ENCODE measurements around the gene IL25.
"Not testable (repeated sequence)": the region's sequence is repeated elsewhere in the genome, so short reads cannot be mapped to it uniquely, and the experiment has no call there.

IL25 gene

DNA sequence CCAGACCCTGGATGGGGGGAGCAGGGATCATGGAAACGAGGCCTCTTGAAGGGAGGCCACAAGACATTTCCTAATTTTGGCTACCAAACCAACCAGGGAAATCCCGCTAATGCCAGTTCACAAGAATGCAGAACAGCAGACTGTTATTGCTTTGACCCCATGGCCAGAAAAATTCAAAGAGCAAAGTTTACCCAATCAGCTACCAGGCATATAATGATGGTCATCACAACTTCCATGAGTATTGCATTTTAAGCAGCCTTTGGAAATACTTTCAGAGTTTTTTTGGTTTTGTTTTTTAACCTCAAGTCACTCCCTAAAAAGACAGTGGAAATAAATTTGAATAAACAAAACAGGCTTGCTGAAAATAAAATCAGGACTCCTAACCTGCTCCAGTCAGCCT is at the start of gene IL25:
TSS of gene IL25 (plus strand) at position 301 of the 400 bp plus-strand sequence.
- DNase-seq: no peak

DNA sequence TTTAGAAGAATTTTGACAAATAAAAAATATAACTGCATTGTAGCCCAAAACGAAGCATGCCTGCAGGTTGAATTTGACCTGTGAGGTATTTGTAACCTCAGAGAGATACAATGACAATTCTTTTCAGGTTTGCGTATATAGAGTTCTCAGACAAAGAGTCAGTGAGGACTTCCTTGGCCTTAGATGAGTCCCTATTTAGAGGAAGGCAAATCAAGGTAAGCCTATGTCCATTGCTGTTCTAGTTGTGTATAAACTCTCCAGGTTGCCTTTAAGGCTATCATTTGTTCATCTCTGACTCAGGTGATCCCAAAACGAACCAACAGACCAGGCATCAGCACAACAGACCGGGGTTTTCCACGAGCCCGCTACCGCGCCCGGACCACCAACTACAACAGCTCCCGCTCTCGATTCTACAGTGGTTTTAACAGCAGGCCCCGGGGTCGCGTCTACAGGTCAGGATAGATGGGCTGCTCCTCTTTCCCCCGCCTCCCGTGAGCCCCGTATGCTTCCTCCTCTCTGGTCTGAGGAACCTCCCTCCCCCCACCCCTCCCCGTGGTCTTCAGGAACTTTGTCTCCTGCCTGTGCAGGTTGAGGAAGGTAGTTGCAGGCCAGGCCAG is 48.7 kb upstream of the IL25 start:
- DNase-seq: no peak

DNA sequence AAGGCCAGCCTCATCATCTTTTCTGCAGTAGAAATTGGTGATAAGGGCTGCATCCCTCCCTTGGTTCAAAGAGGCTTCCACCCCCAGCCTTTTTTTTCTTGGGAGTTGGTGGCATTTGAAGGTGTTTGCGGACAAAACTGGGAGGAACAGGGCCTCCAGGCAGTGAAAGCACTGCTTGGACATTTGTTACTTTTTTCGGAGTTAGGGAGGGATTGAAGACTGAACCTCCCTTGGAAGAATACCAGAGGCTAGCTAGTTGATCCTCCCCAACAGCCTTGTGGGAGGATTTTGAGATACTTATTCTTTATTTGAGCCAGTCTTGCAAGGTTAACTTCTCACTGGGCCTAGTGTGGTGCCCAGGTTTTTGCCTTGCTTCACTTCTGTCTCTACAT is 48.2 kb upstream of the IL25 start:
- no peak for DNase-seq

DNA sequence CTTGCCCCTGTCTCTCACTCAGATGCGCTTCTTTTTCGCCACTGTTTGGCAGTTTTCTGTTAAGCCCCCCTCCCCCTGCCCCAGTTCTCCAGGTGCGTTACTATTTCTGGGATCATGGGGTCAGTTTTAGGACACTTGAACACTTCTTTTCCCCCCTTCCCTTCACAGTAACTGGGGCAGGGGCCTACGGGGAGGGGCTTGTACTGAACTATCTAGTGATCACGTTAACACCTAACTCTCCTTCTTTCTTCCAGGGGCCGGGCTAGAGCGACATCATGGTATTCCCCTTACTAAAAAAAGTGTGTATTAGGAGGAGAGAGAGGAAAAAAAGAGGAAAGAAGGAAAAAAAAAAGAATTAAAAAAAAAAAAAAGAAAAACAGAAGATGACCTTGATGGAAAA is 47.6 kb upstream of the IL25 start:
- no peak for DNase-seq

DNA sequence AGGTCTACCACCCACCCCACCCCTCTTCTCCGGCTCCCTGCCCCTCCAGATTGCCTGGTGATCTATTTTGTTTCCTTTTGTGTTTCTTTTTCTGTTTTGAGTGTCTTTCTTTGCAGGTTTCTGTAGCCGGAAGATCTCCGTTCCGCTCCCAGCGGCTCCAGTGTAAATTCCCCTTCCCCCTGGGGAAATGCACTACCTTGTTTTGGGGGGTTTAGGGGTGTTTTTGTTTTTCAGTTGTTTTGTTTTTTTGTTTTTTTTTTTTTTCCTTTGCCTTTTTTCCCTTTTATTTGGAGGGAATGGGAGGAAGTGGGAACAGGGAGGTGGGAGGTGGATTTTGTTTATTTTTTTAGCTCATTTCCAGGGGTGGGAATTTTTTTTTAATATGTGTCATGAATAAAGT is 46.9 kb upstream of the IL25 start:
- DNase-seq: not testable (repeated sequence)

DNA sequence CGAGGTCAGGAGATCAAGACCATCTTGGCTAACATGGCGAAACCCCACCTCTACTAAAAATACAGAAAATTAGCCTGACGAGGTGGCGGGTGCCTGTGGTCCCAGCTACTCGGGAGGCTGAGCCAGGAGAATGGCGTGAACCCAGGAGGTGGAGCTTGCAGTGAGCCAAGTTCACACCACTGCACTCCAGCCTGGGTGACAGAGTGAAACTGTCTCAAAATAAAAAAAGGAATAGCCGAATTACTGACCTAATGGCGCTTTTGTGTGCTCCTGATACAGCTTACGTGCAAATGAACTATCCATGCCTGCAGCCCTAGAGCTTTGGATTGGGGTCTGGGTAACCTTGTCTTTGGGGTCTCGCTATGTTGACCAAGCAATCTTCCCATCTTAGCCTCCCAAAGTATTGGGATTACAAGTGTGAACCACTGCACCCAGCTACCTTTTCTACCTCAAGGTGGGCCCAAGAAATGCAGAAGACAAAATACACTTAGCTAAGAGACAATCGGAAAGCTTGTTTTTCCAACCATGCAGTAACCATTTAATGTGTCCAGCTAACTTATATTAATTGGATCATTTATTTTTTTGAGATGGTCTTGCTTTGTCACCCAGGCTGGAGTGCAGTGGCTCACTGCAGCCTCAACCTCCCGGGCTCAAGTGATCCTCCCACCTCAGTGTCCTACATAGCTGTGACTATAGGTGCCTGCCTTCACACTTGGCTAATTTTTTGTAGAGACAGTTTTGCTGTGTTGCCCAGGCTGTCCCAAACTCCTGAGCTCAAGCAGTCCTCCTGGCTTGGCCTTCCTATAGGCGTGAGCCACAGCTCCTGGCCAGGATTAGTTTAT is 45.9 kb upstream of the IL25 start:
- no peak for DNase-seq

DNA sequence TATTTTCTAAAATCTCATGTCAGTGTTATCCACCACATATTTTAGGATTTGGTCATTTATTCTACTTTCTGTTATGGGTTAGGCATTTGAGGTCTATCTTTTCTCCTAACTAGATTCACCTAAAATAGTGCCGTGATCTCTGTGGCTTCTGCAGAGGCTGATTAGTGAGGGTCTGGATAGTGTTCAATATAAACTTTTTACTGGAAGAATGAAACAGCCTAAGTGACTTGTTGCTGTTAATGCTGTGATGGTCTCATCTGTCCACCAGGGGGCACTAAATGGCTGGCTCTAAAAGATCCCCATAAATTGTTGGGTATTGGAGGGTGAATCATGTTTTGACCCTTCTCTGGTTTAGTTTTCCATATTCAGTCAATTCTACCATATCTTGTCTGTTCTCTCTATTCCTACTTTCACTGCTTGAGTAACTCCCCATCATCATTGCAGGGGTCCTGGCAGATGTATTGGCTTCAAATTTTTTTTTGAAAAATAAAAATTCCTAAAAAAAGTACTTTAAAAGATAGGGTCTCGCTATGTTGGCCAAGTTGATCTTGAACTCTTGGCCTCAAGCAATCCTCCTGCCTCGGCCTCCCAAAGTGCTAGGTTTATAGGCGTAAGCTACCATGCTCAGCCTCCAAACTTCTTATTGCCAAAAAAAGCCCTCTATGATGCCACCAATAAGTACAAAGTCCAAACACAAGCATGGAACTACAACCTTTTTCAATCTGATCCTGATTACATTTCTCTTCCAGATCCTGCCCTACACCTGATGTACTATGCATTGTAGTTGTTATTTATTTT is 44.5 kb upstream of the IL25 start:
- peak; percentile 78 for DNase-seq

DNA sequence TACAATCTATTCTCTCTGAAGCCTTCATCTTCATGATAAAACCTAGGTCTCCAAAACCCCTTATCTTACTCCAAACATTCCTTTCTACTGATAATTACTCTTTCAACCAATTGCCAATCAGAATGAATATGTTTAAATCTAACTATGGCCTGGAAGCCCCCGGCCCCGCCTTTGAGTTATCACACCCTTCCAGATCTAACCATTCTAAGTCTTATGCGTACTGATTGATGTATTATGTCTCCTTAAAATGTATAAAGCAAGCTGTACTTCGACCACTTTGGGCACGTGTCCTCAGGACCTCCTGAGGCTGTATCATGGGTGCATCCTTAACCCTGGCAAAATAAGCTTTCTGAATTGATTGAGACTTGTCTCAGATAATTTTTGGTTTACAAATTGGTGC is 37.0 kb upstream of the IL25 start:
- DNase-seq: no peak

DNA sequence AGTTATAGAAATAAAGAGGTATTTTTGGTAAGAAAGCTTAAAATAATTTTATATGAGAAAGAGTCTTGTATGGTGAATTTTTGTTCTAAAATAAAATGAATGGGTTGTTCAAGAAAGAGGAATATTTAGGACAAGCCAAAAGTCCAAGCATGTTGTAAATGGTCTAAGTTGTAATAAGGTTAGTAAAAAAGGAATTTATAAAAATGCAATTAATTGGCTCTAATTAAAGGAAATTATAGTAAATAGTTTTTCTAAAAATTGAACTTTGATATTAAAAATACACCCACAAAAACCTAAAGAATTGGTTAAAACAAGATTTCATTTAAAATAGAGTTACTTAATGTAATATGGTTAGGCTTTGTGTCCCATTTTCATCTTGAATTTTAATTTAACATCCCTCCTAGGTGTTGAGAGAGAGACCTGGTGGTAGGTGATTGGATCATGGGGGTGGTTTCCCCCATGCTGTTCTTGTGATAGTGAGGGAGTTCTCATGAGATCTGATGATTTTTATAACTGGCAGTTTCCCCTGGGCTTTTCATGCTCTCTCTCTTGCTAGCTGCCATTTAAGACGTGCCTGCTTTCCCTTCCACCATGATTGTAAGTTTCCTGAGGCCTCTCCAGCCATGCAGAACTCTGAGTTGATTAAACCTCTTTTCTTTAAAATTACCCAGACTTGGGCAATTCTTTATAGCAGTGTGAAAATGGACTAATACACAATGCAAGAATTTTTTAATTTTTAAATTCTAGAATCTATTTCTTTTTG is 32.9 kb upstream of the IL25 start:
- DNase-seq: no peak

DNA sequence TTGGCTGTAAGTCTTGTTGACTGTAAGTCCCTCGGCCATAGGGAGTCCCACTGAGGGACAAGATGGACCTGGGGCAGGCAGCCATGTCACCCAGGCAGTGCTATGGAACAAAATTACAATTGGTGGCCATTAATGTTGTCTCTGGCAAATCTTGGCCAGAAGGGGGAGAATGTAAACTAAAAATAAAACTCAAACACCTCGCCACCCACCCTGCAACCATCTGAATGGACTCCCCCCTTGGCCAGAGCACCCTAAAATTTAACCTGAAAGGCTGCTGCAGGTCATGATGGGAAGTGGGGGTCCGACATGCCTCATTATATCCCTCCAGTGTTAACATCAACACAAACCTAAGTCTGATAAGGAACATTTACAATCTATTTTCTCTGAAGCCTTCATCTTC is 28.1 kb upstream of the IL25 start:
- DNase-seq: no peak

DNA sequence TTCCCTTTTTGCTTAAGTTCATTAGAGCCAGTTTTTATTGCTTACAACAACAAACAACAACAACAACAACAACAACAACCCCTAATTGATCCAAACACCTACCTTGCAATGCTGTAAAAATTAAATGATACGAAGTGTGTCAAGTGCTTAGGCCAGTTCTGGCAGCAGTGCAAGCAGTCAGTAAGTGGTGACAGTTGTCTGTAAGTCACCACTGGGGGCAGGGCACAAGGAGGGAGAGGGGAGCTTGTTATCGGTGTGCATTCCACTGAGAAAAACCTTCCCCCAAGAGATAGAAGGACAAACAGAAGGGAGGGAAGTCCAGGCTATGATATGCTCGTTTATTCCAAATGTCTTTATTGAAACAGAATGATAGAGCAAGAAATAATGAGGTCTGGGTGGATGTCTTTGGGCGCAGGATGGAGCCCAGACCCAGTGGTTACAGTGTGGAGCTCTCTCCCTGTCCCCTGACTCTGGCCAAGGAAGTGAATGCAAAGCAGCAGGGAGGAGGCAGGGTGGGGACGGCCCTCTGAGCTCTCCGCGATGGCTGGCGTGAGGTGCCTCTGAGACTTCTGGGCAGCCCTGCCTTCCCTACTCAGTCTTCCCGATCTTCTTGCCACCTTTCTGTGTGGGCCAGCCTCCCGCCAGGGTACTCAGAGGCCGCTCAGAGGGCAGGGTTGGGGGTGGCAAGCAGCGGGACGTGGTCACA is 26.5 kb upstream of the IL25 start:
- no peak for DNase-seq

DNA sequence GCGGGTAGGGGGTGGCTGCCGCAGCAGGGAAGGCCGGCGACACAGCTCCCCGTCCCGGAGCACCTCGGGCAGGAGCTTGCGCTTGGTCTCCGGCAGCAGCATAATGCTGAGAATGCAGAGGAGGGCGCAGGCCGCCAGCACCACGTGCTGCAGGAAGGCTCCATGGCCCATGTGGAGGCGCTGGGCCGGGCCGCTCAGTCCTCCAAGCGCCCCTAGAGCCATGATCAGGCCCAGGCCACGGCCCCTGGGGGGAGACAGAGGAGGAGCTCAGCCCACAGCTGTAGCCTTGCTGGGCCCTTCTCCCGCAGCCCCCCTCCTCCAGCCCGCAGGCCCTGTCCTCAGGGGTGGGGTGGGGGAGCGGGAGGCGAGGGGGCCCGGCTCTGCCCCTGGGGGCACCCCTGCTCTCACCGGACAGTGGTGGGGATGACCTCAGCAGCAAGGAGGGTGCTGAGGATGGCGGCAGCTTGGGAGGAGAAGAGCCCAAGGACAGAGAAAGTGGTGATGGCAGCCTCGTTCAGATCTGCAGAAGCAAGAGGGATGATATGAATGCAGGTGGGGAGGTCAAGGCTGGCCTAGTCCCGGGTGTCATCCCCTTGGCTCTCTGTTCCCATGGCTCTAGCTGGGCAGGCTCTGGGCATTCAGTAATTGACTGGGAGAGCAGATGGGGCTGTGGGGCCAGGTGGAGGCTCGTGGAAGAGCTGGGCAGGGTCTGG is 25.8 kb upstream of the IL25 start:
- DNase-seq: no peak

DNA sequence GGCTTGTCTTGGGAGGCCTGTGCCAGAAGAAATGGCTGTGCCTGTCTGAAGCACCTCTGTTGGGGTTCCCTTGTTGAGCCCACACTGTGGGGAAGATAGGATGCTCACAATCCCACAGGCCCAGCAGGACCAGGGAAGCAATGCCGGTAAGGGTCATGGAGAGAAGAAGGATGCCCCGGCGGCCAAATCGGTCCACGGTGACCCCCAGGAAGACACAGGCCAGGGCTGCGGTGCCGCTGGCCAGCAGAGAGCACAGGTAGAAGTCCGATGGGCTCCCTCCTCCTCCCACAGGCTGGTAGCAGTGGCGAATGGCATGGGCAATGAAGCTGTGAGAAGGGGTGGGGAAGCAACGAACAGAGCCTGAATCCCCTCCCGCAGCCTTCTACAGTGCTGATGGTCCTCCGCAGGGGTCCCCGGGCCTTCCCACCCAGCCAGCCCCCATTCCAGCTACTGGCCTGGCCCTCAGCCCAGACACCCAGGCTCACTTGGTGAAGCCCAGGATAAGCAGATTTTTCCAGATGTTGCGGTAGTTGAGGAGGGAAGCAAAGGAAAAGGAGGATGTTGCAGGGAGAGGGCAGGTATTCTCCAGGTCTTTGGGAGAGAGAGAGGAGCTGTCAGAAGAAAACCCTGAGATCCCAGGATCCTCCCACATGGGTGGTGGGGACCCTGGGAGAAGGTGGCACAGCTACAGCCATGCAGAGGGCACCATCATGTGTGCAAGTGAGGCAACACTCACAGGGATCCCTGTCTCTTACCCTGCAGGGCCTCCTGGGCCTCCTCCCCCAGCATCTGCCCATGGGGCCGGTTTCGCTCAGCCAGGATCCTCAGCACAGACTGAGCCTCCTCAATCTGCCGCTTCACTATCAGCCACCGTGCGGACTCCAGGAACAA is 25.0 kb upstream of the IL25 start:
- no peak for DNase-seq

DNA sequence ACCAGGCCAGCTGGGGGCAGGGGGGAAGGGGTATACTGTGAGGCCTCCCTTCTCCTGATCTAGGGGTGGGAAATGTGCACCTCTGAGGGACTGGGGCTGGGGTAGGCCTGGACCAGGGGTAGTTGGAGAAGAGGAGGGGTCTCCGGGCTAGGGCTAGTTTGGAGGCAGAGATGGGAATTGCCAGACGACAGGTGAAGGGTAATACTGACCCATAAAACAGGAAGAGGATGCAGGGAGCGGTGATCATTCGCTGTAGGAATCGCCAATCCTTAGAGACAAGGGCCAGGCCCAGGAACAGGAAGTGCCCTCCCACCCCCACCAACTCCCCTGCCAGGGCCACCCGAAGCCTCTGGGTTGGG is 24.3 kb upstream of the IL25 start:
- no peak for DNase-seq

DNA sequence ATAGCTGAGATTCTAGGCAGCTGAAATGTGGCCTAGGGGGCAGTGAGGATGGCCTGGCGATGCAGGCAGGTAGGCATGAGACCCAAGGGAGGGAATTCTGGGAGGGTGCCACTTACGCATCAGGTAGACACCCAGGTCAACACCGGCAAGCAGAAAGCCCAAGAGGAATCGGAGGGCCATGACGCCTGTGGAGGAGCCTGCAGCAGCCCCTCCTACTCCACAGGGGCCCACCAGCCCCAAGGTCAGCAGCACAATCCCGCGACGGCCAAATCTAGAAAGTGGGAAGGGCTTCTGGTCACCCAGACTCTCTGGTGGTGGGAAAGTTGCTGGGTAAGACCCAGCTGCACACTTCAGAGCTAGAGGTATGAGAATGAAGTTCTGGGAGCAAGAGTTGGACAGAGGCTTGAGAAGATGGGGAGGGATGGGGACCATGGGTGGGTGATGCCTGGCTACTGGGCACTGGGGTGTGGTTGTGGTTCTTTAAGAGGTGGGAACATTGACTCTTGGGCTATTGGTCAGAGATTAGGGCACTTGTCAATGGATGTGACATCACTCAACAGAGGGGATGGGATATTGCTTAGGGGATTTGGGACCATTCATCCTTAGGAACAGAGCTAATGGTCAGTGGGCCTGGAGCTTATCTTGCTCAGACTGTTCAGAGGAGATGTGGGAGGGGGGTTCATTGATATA is 23.3 kb upstream of the IL25 start:
- no peak for DNase-seq

DNA sequence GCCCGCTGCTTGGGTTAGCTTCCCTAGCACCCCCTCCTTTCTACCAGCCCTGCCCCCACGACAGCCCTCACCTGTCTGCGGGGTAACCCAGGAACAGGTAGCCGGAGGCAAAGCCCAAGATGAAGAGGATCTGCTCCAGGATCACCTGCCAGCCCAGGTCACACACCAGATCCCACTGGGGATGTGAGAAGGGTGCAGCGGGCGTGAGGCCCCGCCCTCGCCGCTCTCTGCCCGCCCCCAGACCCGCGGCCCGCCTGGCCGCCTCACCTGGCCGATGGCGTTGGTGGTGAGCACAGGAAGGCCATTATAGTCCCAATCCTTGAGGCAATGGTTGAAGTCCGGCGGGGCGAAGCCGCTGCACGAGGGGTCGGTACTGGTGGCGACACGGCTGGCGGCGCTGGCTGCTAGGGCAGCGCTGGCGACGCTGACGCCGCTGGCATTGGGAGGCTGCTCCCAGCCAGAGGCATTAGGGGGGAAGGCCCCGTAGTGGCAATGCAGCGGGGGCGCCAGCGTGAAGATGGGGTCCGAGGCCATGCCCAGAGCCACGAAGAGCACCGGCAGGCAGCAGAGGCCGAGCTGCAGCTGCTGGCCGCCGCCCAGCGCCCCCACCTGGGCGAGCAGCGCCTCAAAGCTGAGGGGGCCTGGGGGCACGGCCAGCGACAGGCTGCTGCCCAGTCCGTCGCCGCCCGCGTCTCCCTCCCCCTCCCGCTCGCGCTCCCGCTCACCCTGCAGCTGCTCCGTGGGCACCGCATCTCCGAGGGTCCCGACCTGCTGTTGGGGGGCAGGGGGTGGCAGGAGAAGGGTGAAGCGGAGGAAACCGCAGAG is 20.7 kb upstream of the IL25 start:
- peak; percentile 53 for DNase-seq

DNA sequence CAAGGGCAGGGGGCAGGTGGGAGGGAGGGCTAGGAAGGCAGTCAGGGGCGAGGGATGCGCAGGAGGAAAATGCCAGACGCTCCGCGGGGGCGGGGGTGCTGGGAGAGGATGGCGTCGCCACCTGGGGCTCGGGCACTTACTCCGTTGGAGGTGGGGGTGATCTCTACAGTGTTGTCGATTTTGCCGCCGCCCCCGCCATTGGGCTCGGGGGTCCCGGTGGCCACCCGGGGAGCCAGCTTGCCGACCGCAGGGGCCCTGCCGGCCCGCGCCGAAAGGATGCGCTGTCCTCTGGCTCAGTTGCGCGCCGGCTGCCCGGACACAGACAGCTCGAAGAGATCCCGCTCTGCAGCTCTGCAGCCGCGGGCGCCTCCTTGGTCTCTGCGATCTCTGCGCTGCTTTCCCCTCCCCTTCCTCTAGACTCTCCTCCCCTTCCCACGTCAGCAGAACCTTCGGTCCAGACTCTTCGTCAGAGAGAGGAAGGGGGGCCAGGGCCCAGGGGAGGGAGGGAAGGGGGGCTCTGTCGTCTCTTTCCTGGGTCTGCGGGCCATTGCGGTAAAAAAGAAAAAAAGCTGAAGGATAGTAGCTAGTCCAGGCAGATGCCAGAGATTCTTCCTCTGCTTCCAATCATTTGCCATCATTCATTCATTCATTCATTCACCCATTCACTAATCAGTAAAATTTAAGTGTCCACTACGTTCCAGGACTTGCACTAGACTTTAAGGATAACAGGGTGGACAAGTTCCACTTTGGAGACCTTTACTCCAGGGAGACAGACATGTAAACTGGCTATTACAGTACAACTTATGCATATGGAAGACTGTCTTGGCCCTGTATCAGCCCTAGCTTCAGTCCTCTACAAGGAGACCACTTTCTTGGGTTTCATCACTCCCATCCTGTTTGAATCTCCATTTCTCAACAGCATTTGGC is 19.8 kb upstream of the IL25 start, which contains the start of gene SLC22A17:
TSS of gene SLC22A17 (minus strand) at position 382 of the 927 bp plus-strand sequence.
- DNase-seq: peak; percentile 88

DNA sequence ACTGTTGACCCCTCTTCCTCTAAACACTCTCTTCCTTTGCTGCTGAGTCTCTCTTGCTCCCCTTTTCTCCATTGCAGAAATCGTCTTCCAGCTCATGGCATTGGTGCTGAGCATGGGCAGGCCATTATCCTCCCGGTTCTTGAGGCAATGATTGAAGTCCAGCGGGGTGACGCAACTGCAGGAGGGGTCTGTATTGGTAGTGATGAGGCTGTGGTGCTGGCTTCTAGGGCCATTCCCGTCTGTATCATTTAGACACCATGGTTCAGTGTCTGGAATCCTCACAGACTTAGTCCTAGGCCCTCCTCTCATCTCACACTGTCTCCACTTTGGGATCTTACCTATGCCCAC is 19.2 kb upstream of the IL25 start:
- DNase-seq: no peak

Data from DMS79 treated with DMSO at 0.1 percent for 48 hours (cell line).